ENCODE data around the gene RSU1.

RSU1 gene

GRCh38 chr10:16779384-16779915 is 37.8 kb downstream of the RSU1 start:
- Histone ChIP-seq H3K4me3 (ENCODE audit: low read depth, low read length) (no peak overlapping the region), H3K27me3 (ENCODE audit: control insufficient read depth, insufficient read depth, low read length) (no peaks in the 10 kb centered on the region), H3K36me3 (ENCODE audit: control insufficient read depth, insufficient read depth, low read length) (no peaks in the 10 kb centered on the region), H3K9me3 (ENCODE audit: control insufficient read depth, insufficient read depth, low read length) (no peaks in the 10 kb centered on the region), H3K9ac (ENCODE audit: low read depth, low read length) (no peak overlapping the region), H3K4me1 (ENCODE audit: control insufficient read depth, insufficient read depth, low read length) (peaks cover 15% of the 10 kb centered on the region)

GRCh38 chr10:16777473-16778370 is 39.5 kb downstream of the RSU1 start:
- Histone ChIP-seq H3K4me3 (ENCODE audit: low read depth, low read length) (no peak overlapping the region), H3K36me3 (ENCODE audit: control insufficient read depth, insufficient read depth, low read length) (no peaks in the 10 kb centered on the region), H3K27me3 (ENCODE audit: control insufficient read depth, insufficient read depth, low read length) (no peaks in the 10 kb centered on the region), H3K9me3 (ENCODE audit: control insufficient read depth, insufficient read depth, low read length) (no peaks in the 10 kb centered on the region), H3K4me1 (ENCODE audit: control insufficient read depth, insufficient read depth, low read length) (peaks cover 15% of the 10 kb centered on the region), H3K9ac (ENCODE audit: low read depth, low read length) (no peak overlapping the region)

GRCh38 chr10:16776896-16777295 is 40.3 kb downstream of the RSU1 start:
- H3K36me3 ChIP-seq (ENCODE audit: control insufficient read depth, insufficient read depth, low read length): no peaks in the 10 kb centered on the region

GRCh38 chr10:16773334-16773733 is 43.9 kb downstream of the RSU1 start:
- Histone ChIP-seq H3K9me3 (ENCODE audit: control insufficient read depth, insufficient read depth, low read length) (no peaks in the 10 kb centered on the region), H3K27me3 (ENCODE audit: control insufficient read depth, insufficient read depth, low read length) (no peaks in the 10 kb centered on the region), H3K9ac (ENCODE audit: low read depth, low read length) (no peak overlapping the region), H3K4me1 (ENCODE audit: control insufficient read depth, insufficient read depth, low read length) (no peaks in the 10 kb centered on the region), H3K4me3 (ENCODE audit: low read depth, low read length) (no peak overlapping the region), H3K36me3 (ENCODE audit: control insufficient read depth, insufficient read depth, low read length) (no peaks in the 10 kb centered on the region)

More at GRCh38 chr10:16776896-16777295, 40.3 kb downstream of the RSU1 start:
- no peaks in the 10 kb centered on the region for H3K27me3 ChIP-seq (ENCODE audit: control insufficient read depth, insufficient read depth, low read length)
- H3K4me3 ChIP-seq (ENCODE audit: low read depth, low read length): no peak overlapping the region
- H3K4me1 ChIP-seq (ENCODE audit: control insufficient read depth, insufficient read depth, low read length): peaks cover 15% of the 10 kb centered on the region
- H3K9ac ChIP-seq (ENCODE audit: low read depth, low read length): no peak overlapping the region
- H3K9me3 ChIP-seq (ENCODE audit: control insufficient read depth, insufficient read depth, low read length): no peaks in the 10 kb centered on the region

- no peaks in the 10 kb centered on the region for H3K9me3 ChIP-seq (ENCODE audit: control insufficient read depth, insufficient read depth, low read length)
- H3K4me1 ChIP-seq (ENCODE audit: control insufficient read depth, insufficient read depth, low read length): no peaks in the 10 kb centered on the region
- no peaks in the 10 kb centered on the region for H3K27me3 ChIP-seq (ENCODE audit: control insufficient read depth, insufficient read depth, low read length)
- H3K36me3 ChIP-seq (ENCODE audit: control insufficient read depth, insufficient read depth, low read length): no peaks in the 10 kb centered on the region
- H3K4me3 ChIP-seq (ENCODE audit: low read depth, low read length): no peak overlapping the region
- H3K9ac ChIP-seq (ENCODE audit: low read depth, low read length): no peak overlapping the region
Measured at GRCh38 chr10:16770670-16771069, 46.6 kb downstream of the RSU1 start.

GRCh38 chr10:16770141-16770540 is 47.1 kb downstream of the RSU1 start:
- no peaks in the 10 kb centered on the region for H3K9me3 ChIP-seq (ENCODE audit: control insufficient read depth, insufficient read depth, low read length)
- H3K27me3 ChIP-seq (ENCODE audit: control insufficient read depth, insufficient read depth, low read length): no peaks in the 10 kb centered on the region
- no peak overlapping the region for H3K4me3 ChIP-seq (ENCODE audit: low read depth, low read length)
- no peak overlapping the region for H3K9ac ChIP-seq (ENCODE audit: low read depth, low read length)
- no peaks in the 10 kb centered on the region for H3K36me3 ChIP-seq (ENCODE audit: control insufficient read depth, insufficient read depth, low read length)
- no peaks in the 10 kb centered on the region for H3K4me1 ChIP-seq (ENCODE audit: control insufficient read depth, insufficient read depth, low read length)

- H3K27me3 ChIP-seq (ENCODE audit: control insufficient read depth, insufficient read depth, low read length): no peaks in the 10 kb centered on the region
- no peak overlapping the region for H3K4me3 ChIP-seq (ENCODE audit: low read depth, low read length)
- H3K9me3 ChIP-seq (ENCODE audit: control insufficient read depth, insufficient read depth, low read length): no peaks in the 10 kb centered on the region
- no peaks in the 10 kb centered on the region for H3K4me1 ChIP-seq (ENCODE audit: control insufficient read depth, insufficient read depth, low read length)
- H3K36me3 ChIP-seq (ENCODE audit: control insufficient read depth, insufficient read depth, low read length): no peaks in the 10 kb centered on the region
- no peak overlapping the region for H3K9ac ChIP-seq (ENCODE audit: low read depth, low read length)
Measured at GRCh38 chr10:16769331-16769730, 47.9 kb downstream of the RSU1 start.

GRCh38 chr10:16768702-16769101 is 48.5 kb downstream of the RSU1 start:
- Histone ChIP-seq H3K27me3 (ENCODE audit: control insufficient read depth, insufficient read depth, low read length) (no peaks in the 10 kb centered on the region), H3K9me3 (ENCODE audit: control insufficient read depth, insufficient read depth, low read length) (no peaks in the 10 kb centered on the region), H3K36me3 (ENCODE audit: control insufficient read depth, insufficient read depth, low read length) (no peaks in the 10 kb centered on the region), H3K4me1 (ENCODE audit: control insufficient read depth, insufficient read depth, low read length) (no peaks in the 10 kb centered on the region), H3K4me3 (ENCODE audit: low read depth, low read length) (no peak overlapping the region), H3K9ac (ENCODE audit: low read depth, low read length) (no peak overlapping the region)

GRCh38 chr10:16765509-16766375 is 51.5 kb downstream of the RSU1 start:
- no peak overlapping the region for H3K4me3 ChIP-seq (ENCODE audit: low read depth, low read length)
- no peak overlapping the region for H3K9ac ChIP-seq (ENCODE audit: low read depth, low read length)
- no peaks in the 10 kb centered on the region for H3K27me3 ChIP-seq (ENCODE audit: control insufficient read depth, insufficient read depth, low read length)
- no peaks in the 10 kb centered on the region for H3K4me1 ChIP-seq (ENCODE audit: control insufficient read depth, insufficient read depth, low read length)
- no peaks in the 10 kb centered on the region for H3K9me3 ChIP-seq (ENCODE audit: control insufficient read depth, insufficient read depth, low read length)
- H3K36me3 ChIP-seq (ENCODE audit: control insufficient read depth, insufficient read depth, low read length): no peaks in the 10 kb centered on the region

GRCh38 chr10:16761300-16761699 is 55.9 kb downstream of the RSU1 start:
- no peak overlapping the region for H3K9ac ChIP-seq (ENCODE audit: low read depth, low read length)
- no peaks in the 10 kb centered on the region for H3K27me3 ChIP-seq (ENCODE audit: control insufficient read depth, insufficient read depth, low read length)
- H3K4me1 ChIP-seq (ENCODE audit: control insufficient read depth, insufficient read depth, low read length): no peaks in the 10 kb centered on the region
- no peaks in the 10 kb centered on the region for H3K9me3 ChIP-seq (ENCODE audit: control insufficient read depth, insufficient read depth, low read length)
- H3K36me3 ChIP-seq (ENCODE audit: control insufficient read depth, insufficient read depth, low read length): no peaks in the 10 kb centered on the region
- no peak overlapping the region for H3K4me3 ChIP-seq (ENCODE audit: low read depth, low read length)

GRCh38 chr10:16756561-16757221 is 60.5 kb downstream of the RSU1 start:
- Histone ChIP-seq H3K9ac (ENCODE audit: low read depth, low read length) (no peak overlapping the region), H3K4me3 (ENCODE audit: low read depth, low read length) (no peak overlapping the region), H3K36me3 (ENCODE audit: control insufficient read depth, insufficient read depth, low read length) (peaks cover 3% of the 10 kb centered on the region), H3K9me3 (ENCODE audit: control insufficient read depth, insufficient read depth, low read length) (no peaks in the 10 kb centered on the region), H3K27me3 (ENCODE audit: control insufficient read depth, insufficient read depth, low read length) (no peaks in the 10 kb centered on the region), H3K4me1 (ENCODE audit: control insufficient read depth, insufficient read depth, low read length) (no peaks in the 10 kb centered on the region)

All from iPS-15b (cell line).